Cardiac fibroblast (primary cell): ENCODE measurements around the gene UTP25.
"Not testable (repeated sequence)": the region's sequence is repeated elsewhere in the genome, so short reads cannot be mapped to it uniquely, and the experiment has no call there.

Source experiments
- DNase-seq, 2 donors: peaks; one replicate each; pipeline versions ENCODE4 v3.0.0 to v3.0.0-alpha.2; 2010; ENCODE audit warnings: low read depth in 2 of 2
- H3K4me3 ChIP-seq, 2 donors: replicated peaks in 1 of 2; 1 replicate in 1 of 2; 2 replicates in 1 of 2; pipeline ENCODE4 v1.5.1; 2011; ENCODE audit warnings: low read depth in 2 of 2, low read length in 2 of 2, mild to moderate bottlenecking in 2 of 2, moderate library complexity in 1 of 2
- TF ChIP-seq, protein P1 (sequence below): IDR thresholded peaks from one replicate; pipeline ENCODE4 v1.5.1; 2011; ENCODE audit warnings: low read depth, mild to moderate bottlenecking, low read length, inconsistent platforms

Gene UTP25

GRCh38 chr1:209883341-209883971 lies 55.7 kb downstream of the UTP25 start:
- TF ChIP-seq, protein P1, sequence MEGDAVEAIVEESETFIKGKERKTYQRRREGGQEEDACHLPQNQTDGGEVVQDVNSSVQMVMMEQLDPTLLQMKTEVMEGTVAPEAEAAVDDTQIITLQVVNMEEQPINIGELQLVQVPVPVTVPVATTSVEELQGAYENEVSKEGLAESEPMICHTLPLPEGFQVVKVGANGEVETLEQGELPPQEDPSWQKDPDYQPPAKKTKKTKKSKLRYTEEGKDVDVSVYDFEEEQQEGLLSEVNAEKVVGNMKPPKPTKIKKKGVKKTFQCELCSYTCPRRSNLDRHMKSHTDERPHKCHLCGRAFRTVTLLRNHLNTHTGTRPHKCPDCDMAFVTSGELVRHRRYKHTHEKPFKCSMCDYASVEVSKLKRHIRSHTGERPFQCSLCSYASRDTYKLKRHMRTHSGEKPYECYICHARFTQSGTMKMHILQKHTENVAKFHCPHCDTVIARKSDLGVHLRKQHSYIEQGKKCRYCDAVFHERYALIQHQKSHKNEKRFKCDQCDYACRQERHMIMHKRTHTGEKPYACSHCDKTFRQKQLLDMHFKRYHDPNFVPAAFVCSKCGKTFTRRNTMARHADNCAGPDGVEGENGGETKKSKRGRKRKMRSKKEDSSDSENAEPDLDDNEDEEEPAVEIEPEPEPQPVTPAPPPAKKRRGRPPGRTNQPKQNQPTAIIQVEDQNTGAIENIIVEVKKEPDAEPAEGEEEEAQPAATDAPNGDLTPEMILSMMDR, result peak; percentile 44
- H3K4me3 ChIP-seq, result no peak overlapping the region
- peak; percentile 74 to 77 for DNase-seq

- DNase-seq, result peak in 1 of 2 donors; percentile 78
- no peak overlapping the region for H3K4me3 ChIP-seq
- TF ChIP-seq, protein P1, result no peak
Observed at GRCh38 chr1:209884249-209884648, 56.5 kb downstream of the UTP25 start.

- H3K4me3 ChIP-seq, result no peak overlapping the region
- TF ChIP-seq, protein P1, result no peak
- peak; percentile 97 to 100 for DNase-seq
Observed at GRCh38 chr1:209884665-209885117, 56.9 kb downstream of the UTP25 start.

DNA sequence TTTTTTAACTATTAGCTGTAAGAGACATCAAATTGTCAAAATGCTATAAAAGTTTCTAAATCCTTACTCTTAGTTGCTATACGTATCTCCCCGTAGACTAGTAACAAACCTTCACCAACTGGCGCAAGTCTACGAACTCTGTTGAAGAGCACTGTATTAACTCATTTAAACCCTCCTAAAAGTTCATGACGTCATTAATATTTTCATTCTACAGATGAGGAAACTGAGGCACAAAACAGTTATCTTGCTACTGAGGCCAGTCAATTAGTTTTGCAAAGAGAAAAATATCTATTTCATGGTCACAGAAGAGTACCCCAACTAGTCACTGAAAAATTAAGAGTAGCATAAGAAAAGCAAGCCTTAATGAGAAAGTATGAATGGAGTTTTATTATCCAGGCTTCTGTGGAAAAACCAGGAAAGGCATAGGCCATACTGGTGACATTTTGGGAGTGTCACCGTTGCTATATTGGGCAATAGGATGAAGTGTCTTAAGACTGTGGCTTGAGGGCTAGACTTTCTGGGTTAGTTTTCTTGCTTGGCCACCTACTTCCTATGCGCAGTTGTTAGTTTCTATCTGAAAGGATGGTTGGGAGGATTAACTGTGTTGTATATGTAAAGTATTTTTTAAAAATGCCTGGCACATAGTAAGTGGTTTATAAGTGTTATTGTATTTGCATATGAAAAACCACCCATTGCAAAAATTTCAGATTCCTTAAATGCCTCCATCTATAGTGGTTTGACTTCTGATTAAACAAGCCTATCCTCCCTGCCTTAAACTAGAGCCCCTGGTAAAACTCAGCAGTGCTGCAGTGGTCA lies 57.8 kb downstream of the UTP25 start:
- H3K4me3 ChIP-seq, result no peak overlapping the region
- TF ChIP-seq, protein P1, result no peak
- DNase-seq, result no peak

DNA sequence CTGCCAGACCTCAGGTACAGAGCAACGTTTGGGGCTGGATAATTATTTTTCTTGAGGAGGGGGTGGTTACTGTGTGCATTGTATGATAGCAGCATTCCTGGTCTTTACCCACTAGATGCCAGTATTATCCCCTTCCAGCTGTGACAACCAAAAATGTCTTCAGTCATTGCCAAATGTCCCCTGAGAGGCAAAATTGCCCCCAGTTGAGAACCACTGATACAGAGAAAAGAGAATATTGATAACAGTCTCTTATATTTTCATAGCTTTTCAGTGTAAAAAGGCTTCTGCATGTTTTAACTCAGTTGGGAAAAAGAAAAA lies 58.4 kb downstream of the UTP25 start:
- DNase-seq, result no peak
- no peak overlapping the region for H3K4me3 ChIP-seq
- TF ChIP-seq, protein P1, result peak; percentile 8

- DNase-seq, H3K4me3 ChIP-seq: not testable (repeated sequence)
Observed at GRCh38 chr1:209888291-209889076, 60.7 kb downstream of the UTP25 start.

DNA sequence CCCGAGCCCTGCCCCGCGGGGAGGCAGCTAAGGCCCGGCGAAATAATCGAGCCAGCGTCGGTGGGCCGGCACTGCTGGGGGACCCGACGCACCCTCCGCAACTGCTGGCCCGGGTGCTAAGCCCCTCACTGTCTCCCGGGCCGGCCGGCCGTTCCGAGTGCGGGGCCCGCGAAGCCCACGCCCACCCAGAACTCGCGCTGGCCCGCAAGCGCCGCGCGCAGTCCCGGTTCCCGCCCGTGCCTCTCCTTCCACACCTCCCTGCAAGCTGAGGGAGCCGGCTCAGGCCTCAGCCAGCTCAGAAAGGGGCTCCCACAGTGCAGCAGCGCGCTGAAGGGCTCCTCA lies 61.3 kb downstream of the UTP25 start:
- TF ChIP-seq, protein P1, result no peak
- H3K4me3 ChIP-seq, result no peak overlapping the region
- DNase-seq, result no peak
